GM10248 (cell line): Measurements from ENCODE around the gene TRRAP.

ENCODE experiments used
- CTCF ChIA-PET: fragments of 300-600 bp; sonication (Branson Sonifier 250); formaldehyde crosslinking; extraction: SDS; loops from one replicate; lab custom pipeline; 2021; ENCODE audit warnings: antibody characterized with exemption; lab: Yijun Ruan, JAX
- POLR2A ChIA-PET: fragments of 350-650 bp; sonication (Branson Sonifier 250); formaldehyde crosslinking; extraction: SDS; loops from one replicate; lab custom pipeline; 2020; ENCODE audit warnings: antibody characterized with exemption; lab: Yijun Ruan, JAX
- DNase-seq: peaks from one replicate; pipeline ENCODE4 v3.0.0; 2012; ENCODE audit errors: extremely low spot score
- CTCF ChIP-seq: IDR thresholded peaks from 2 replicates; pipeline ENCODE4 v1.5.1; 2012; ENCODE audit warnings: mild to moderate bottlenecking, low read depth; ENCODE audit errors: extremely low read depth, missing control alignments, control extremely low read depth

TRRAP gene

GRCh38 chr7:99033765-99034164 is 155.4 kb downstream of the TRRAP start:
- CTCF ChIA-PET: no interaction called here
- POLR2A ChIA-PET: no interaction called here
- no peak for DNase-seq
- no peak for TF ChIP-seq CTCF

- CTCF ChIA-PET: interaction anchor here (5.9 kb wide), 1 partner anchor 279 kb away, joined by 36 read pairs; no protein-coding TSS in a partner anchor
- POLR2A ChIA-PET: no interaction called here
- no peak for TF ChIP-seq CTCF
- no peak for DNase-seq
Observed at GRCh38 chr7:99034932-99035722, 156.8 kb downstream of the TRRAP start.

- TF ChIP-seq CTCF: no peak
- CTCF ChIA-PET: interaction anchor here (1.1 to 5.9 kb wide), 3 partner anchors 8 to 278 kb away, joined by 3 to 36 read pairs (median 4); no protein-coding TSS in a partner anchor
- POLR2A ChIA-PET: no interaction called here
- no peak for DNase-seq
Observed at GRCh38 chr7:99035723-99036545, 157.6 kb downstream of the TRRAP start.

GRCh38 chr7:99036546-99037111 is 158.3 kb downstream of the TRRAP start:
- CTCF ChIA-PET: interaction anchor here (0.9 to 5.9 kb wide), 4 partner anchors 9 to 277 kb away, joined by 3 to 36 read pairs (median 4); no protein-coding TSS in a partner anchor
- POLR2A ChIA-PET: no interaction called here
- DNase-seq: no peak
- TF ChIP-seq CTCF: no peak

- POLR2A ChIA-PET: no interaction called here
- no peak for DNase-seq
- CTCF ChIA-PET: interaction anchor here (0.9 to 5.9 kb wide), 5 partner anchors 8 to 277 kb away, joined by 3 to 36 read pairs (median 4); no protein-coding TSS in a partner anchor
- TF ChIP-seq CTCF: no peak
Observed at GRCh38 chr7:99037327-99037940, 159.1 kb downstream of the TRRAP start.
